GM19035 (cell line): ENCODE measurements around the gene ALDH3B2.
"Not testable (repeated sequence)": the region's sequence is repeated elsewhere in the genome, so short reads cannot be mapped to it uniquely, and the experiment has no call there.

Experiments used
- ATAC-seq: cut with Tn5 transposase; IDR thresholded peaks from one replicate; pipeline ENCODE4 v1.9.1; 2021; ENCODE audit not compliant: unreplicated experiment

Gene ALDH3B2

GRCh38 chr11:67644472-67645418 lies 29.7 kb downstream of the ALDH3B2 start:
- no peak for ATAC-seq

- no peak for ATAC-seq
Measured at GRCh38 chr11:67644042-67644441, 30.4 kb downstream of the ALDH3B2 start.

GRCh38 chr11:67642173-67643120 lies 32.0 kb downstream of the ALDH3B2 start:
- no peak for ATAC-seq

GRCh38 chr11:67641338-67642172 lies 32.9 kb downstream of the ALDH3B2 start:
- ATAC-seq = no peak

- ATAC-seq = no peak
Measured at GRCh38 chr11:67640758-67641337, 33.6 kb downstream of the ALDH3B2 start.

- ATAC-seq = no peak
Measured at GRCh38 chr11:67640021-67640757, 34.2 kb downstream of the ALDH3B2 start.

- ATAC-seq = no peak
Measured at GRCh38 chr11:67639438-67639859, 35.0 kb downstream of the ALDH3B2 start, which contains the start of gene TBX10. TSS of gene TBX10 (minus strand) at chr11:67639763. CDS start at chr11:67639472, 291 bp downstream.

- ATAC-seq = no peak
Measured at GRCh38 chr11:67638535-67639437, 35.6 kb downstream of the ALDH3B2 start.

GRCh38 chr11:67637441-67637840 lies 37.0 kb downstream of the ALDH3B2 start:
- ATAC-seq = not testable (repeated sequence)

- ATAC-seq = no peak
Measured at GRCh38 chr11:67636962-67637361, 37.5 kb downstream of the ALDH3B2 start.

GRCh38 chr11:67635231-67635521 lies 39.2 kb downstream of the ALDH3B2 start:
- no peak for ATAC-seq

GRCh38 chr11:67634366-67635230 lies 39.8 kb downstream of the ALDH3B2 start:
- no peak for ATAC-seq

- no peak for ATAC-seq
Measured at GRCh38 chr11:67633758-67634365, 40.6 kb downstream of the ALDH3B2 start.

- ATAC-seq = no peak
Measured at GRCh38 chr11:67632982-67633755, 41.3 kb downstream of the ALDH3B2 start.

- no peak for ATAC-seq
Measured at GRCh38 chr11:67632175-67632981, 42.0 kb downstream of the ALDH3B2 start.

- no peak for ATAC-seq
Measured at GRCh38 chr11:67631853-67632174, 42.6 kb downstream of the ALDH3B2 start.
